LNCaP clone FGC (cell line): ENCODE results near the gene BASP1.
"Not testable (repeated sequence)": the region's sequence is repeated elsewhere in the genome, so short reads cannot be mapped to it uniquely, and the experiment has no call there.

Experiments
- DNase-seq: peaks from one replicate; pipeline ENCODE4 v3.0.0-alpha.2; 2011; ENCODE audit warnings: low read depth
- H3K4me3 ChIP-seq: 2 replicates; pipeline ENCODE4 v1.5.1; 2011; ENCODE audit warnings: mild to moderate bottlenecking, low read depth, low read length, control low read depth
- TF ChIP-seq, protein P1 (sequence below): IDR thresholded peaks from 2 replicates; pipeline ENCODE4 v1.5.1; 2012; ENCODE audit warnings: mild to moderate bottlenecking; ENCODE audit not compliant: control insufficient read depth, insufficient read depth; ENCODE audit errors: extremely low read depth

Gene BASP1

DNA sequence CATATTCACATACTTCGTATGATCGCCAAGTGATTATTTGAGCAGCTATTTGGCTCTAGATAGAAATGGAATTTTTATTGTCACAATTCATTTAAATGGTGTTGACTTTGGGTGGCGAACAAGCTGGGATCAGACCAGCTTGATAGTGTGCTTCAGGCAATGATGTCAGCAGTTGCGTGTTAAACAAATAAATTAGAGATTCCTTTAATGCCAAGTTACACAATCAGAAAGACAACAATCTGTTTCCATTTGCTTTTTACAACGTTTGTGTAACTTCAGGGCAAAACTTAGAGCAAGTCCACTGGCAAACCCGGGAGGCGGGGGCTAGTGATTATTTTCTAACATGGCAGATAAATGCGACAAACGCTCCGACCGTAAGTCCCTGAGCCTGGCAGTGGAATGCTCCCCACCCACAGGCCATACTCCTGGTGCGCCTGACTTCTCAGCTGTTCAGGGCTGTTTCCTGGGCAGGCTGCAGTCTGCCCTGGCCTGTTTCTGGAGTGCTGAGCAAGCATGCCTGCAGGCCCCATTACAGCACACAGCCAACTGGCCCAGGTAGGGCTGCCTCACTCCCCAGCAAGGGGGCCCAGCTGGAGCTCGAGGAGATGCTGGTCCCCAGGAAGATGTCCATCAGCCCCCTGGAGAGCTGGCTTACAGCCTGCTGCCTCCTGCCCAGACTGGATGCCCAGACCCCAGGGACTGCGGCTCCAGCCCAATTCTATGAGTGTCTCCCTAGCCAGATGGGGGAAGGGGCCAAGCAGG is 88.7 kb downstream of the BASP1 start:
- DNase-seq: peak; percentile 98

GRCh38 chr5:17306726-17307091 is 89.3 kb downstream of the BASP1 start:
- H3K4me3 ChIP-seq: no peak overlapping the region
- no peak for DNase-seq
- TF ChIP-seq, protein P1, sequence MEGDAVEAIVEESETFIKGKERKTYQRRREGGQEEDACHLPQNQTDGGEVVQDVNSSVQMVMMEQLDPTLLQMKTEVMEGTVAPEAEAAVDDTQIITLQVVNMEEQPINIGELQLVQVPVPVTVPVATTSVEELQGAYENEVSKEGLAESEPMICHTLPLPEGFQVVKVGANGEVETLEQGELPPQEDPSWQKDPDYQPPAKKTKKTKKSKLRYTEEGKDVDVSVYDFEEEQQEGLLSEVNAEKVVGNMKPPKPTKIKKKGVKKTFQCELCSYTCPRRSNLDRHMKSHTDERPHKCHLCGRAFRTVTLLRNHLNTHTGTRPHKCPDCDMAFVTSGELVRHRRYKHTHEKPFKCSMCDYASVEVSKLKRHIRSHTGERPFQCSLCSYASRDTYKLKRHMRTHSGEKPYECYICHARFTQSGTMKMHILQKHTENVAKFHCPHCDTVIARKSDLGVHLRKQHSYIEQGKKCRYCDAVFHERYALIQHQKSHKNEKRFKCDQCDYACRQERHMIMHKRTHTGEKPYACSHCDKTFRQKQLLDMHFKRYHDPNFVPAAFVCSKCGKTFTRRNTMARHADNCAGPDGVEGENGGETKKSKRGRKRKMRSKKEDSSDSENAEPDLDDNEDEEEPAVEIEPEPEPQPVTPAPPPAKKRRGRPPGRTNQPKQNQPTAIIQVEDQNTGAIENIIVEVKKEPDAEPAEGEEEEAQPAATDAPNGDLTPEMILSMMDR: no peak

More for the DNA sequence above, 88.7 kb downstream of the BASP1 start:
- TF ChIP-seq, protein P1: no peak
- no peak overlapping the region for H3K4me3 ChIP-seq

DNA sequence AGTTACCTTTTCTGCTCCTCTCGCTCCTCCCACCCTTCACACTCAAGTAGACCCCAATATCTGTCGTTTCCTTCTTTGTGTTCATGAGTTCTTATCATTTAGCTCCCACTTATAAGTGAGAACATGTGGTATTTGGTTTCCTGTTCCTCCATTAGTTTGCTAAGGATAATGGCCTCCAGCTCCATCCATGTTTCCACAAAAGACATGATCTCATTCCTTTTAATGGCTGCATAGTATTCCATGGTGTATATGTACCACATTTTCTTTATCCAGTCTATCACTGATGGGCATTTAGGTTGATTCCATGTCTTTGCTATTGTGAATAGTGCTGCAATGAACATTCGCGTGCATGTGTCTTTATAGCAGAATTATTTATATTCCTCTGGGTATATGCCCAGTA is 90.0 kb downstream of the BASP1 start:
- not testable (repeated sequence) for H3K4me3 ChIP-seq, DNase-seq

DNA sequence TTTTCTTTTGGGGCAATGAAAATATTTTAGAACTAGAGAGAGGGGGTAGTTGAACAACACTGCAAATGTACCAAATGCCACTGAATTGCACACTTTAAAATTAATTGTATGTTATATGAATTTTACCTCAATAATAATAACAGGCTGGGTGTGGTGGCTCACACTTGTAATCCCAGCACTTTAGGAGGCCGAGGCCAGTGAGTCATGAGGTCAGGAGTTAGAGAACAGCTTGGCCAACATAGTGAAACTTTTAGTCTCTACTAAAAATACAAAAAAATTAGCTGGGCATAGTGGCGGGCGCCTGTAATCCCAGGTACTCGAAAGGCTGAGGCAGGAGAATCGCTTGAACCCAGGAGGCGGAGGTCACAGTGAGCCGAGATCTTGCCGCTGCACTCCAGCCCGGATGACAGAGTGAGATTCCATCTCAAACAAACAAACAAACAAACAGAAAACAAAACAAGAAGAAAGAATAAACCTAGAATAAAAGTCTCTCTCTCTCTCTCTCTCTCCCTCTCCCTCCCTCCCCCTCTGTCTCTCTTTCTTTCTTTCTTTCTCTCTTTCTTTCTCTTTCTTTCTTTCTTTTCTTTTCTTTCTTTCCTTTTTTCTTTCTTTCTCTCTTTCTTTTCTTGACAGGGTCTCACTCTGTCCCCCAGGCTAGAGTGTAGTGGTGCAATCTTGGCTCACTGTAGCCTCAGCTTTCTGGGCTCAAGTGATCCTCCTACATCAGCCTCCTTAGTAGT is 91.1 kb downstream of the BASP1 start:
- TF ChIP-seq, protein P1: no peak
- DNase-seq: no peak
- no peak overlapping the region for H3K4me3 ChIP-seq

- no peak for DNase-seq
- no peak overlapping the region for H3K4me3 ChIP-seq
- TF ChIP-seq, protein P1: no peak
These were observed 92.0 kb downstream of the BASP1 start for GRCh38 chr5:17309462-17309861.

- not testable (repeated sequence) for H3K4me3 ChIP-seq, DNase-seq
These were observed 93.1 kb downstream of the BASP1 start for GRCh38 chr5:17310502-17310901.

DNA sequence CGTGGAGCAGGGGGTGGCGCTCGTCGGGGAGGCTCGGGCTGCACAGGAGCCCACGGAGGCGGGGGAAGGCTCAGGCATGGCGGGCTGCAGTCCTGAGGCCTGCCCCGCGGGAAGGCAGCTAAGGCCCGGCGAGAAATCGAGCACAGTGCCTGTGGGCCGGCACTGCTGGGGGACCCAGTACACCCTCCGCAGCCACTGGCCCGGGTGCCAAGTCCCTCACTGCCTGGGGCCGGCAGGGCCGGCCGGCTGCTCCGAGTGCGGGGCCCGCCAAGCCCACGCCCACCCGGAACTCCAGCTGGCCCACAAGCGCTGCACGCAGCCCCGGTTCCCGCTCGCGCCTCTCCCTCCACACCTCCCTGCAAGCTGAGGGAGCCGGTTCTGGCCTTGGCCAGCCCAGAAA is 94.4 kb downstream of the BASP1 start:
- DNase-seq, H3K4me3 ChIP-seq: not testable (repeated sequence)

GRCh38 chr5:17312358-17312757 is 94.9 kb downstream of the BASP1 start:
- DNase-seq: peak; percentile 86
- no peak overlapping the region for H3K4me3 ChIP-seq
- TF ChIP-seq, protein P1: no peak
